GM19372 (cell line): ENCODE measurements around the gene FUT9.
"Not testable (repeated sequence)": the region's sequence is repeated elsewhere in the genome, so short reads cannot be mapped to it uniquely, and the experiment has no call there.

Experiments
- ATAC-seq: cut with Tn5 transposase; IDR thresholded peaks from one replicate; pipeline ENCODE4 v1.9.1; 2021; ENCODE audit warnings: mild to moderate bottlenecking, low read depth, moderate library complexity; ENCODE audit not compliant: unreplicated experiment

Gene FUT9

DNA sequence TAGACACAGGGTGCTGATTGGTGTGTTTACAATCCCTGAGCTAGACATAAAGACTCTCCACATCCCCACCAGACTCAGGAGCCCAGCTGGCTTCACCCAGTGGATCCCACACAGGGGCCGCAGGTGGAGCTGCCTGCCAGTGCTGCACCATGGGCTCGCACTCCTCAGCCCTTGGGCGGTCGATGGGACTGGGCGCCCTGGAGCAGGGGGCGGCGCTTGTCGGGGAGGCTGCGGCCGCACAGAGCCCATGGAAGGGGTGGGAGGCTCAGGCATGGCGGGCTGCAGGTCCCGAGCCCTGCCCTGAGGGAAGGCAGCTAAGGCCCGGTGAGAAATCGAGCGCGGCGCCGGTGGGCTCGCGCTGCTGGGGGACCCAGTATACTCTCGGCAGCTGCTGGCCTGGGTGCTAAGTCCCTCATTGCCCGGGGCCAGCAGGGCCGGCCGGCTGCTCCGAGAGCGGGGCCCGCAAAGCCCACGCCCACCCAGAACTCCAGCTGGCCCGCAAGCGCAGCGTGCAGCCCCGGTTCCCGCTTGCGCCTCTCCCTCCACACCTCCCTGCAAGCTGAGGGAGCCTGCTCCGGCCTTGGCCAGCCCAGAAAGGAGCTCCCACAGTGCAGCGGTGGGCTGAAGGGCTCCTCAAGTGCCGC is 245.1 kb downstream of the FUT9 start:
- not testable (repeated sequence) for ATAC-seq
